Measurements from ENCODE around the gene EHBP1L1. TPM values are rescaled to one million over a fixed set of nuclear protein-coding genes. Genes with fewer than 3 reads are reported as not detected.

Gene EHBP1L1
- 10 to 100 TPM in 2 of 3 donors, 1 to 10 TPM in 1; 9.4 to 12.3 (median 11.0) TPM for polyA plus RNA-seq (ENCODE audit: insufficient read length in 3 of 3)

DNA sequence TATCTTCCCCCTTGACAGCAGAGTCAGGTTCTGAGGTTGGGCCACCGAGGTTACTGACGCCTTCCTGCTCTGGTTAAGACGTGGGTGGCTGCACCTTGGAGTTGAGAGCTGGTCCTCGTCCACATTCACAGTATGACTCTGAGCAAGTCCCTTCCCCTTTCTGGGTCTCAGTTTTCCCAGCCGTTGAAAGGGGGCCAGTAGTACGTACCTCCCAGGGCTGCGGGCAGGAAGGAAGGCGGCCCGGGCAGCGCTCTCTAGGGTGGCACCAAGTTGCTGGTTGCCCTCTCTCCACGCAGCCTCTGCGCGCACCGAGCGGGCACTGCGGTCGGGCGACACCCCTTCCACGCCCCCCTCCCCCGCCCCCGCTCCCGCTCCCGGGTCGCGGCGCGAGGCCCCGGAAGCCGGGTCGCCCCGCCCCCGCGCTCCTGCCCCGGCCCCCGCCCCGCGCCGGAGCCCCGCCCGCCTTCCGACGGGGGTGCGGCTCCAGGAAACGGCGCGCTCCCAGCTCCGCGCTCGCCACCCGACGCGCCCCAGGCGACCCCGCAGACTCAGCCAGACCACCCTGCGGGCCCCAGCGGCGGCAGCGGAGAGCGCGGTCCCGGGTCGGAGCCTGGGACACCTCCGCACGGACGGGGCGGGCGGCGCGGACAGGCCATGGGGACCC, at the start of gene EHBP1L1:
TSS of gene EHBP1L1 (plus strand) at position 486 of the 664 bp plus-strand sequence. CDS start 250 bp downstream, outside the sequence.
- no peak for DNase-seq (ENCODE audit: low read depth in 3 of 3, low spot score in 2 of 3)

DNA sequence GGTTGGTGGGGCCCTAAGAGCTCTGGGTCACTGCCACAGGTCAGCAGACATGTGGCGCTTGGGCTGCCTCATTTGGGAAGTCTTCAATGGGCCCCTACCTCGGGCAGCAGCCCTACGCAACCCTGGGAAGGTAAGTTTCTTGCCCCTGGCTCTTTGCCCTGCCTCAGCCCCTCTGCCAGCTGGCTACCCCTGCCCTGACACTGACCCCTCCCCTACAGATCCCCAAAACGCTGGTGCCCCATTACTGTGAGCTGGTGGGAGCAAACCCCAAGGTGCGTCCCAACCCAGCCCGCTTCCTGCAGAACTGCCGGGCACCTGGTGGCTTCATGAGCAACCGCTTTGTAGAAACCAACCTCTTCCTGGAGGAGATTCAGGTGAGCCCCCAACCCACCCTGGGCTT, 49.1 kb upstream of the EHBP1L1 start:
- DNase-seq (ENCODE audit: low read depth in 3 of 3, low spot score in 2 of 3), result no peak

DNA sequence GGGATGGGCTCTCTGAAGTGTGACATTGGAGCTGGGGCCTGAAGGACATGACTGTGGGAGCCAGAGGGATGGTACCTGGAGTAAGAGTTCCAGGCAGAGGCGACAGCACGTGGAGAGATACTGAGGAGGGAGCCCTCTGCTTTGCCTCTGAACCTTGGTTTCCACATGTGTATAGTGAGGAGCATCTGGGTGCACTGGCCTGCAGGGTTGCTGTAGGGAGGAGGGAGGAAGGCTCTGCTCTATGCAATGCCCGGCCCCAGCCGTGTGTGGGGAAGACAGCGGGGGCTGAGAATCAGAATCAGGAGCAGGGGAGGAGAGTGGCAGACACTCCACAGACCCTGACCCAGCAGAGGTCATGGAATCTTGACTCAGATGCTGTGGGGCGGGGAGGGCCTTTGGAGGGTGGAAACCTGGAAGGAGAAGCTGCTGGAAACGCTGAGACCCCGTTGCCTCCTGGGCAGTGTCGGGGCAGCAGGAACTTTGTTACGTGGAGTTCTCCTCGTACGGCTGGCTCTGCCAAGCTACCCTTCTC, 47.0 kb upstream of the EHBP1L1 start:
- DNase-seq (ENCODE audit: low read depth in 3 of 3, low spot score in 2 of 3), result no peak

DNA sequence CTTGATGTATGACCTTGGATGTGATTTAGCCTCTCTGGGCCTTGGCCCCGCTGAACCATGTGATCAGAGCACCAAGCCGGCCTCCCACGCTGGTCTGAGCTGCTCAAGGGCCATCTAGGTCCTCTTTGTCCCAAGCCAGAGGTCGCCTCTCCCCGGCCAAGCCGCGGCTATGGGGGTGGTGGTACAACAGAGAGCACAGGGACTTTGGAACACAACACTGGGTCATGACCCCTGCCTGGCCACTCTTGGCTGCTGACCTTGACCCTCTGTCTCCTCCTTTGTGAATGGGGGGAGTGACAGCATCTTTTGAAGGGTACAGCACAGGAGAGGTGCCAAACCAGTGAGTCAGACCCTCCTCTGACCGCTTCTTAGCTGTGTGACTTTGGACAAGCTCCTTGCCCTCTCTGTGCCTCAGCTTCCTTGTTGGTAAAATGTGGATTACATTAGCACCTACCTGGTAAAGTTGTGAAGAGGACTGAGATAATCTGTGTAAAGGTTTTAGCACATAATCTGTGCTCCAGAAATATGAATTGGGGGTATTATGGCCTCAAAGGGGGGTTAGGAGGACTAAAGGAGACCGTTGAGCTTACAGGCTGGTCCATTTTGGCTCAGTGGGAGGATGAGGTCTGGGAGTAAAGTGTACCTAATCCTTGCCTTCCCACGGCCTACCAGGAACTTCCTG, 46.2 kb upstream of the EHBP1L1 start:
- no peak for DNase-seq (ENCODE audit: low read depth in 3 of 3, low spot score in 2 of 3)

GRCh38 chr11:65530157-65530496, 45.7 kb upstream of the EHBP1L1 start:
- no peak for DNase-seq (ENCODE audit: low read depth in 3 of 3, low spot score in 2 of 3)

DNA sequence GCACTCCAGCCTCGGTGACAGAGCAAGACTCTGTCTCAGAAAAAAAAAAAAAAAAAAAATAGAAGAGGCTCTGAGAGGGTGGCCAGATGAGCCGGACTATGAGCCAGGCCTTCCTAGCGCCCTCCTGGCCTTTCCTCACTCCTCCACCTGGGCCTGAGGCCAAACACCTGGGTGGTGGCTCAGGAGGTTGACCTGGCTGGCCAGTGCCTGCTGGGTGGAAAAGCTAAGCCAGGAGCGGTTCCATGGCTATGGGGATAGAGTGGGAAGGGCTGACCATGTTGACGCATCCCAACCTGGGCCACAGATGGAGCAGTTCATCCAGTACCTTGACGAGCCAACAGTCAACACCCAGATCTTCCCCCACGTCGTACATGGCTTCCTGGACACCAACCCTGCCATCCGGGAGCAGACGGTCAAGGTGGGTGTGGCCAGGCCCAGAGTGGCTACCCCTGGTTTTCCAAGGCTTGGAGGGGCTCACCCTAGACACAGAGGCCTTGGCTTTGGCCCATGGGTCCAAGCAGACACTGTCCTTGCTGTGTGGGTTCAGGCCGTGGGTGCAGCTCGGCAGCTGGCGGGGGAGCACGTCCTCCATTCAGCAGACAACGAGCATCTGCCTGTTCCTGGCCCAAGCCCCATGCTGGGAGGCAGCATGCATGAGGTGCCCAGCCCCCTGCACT, 43.3 kb upstream of the EHBP1L1 start:
- no peak for DNase-seq (ENCODE audit: low read depth in 3 of 3, low spot score in 2 of 3)

GRCh38 chr11:65535102-65535501, 40.8 kb upstream of the EHBP1L1 start:
- DNase-seq (ENCODE audit: low read depth in 3 of 3, low spot score in 2 of 3), result no peak

- no peak for DNase-seq (ENCODE audit: low read depth in 3 of 3, low spot score in 2 of 3)
Observed at GRCh38 chr11:65536412-65537295, 39.2 kb upstream of the EHBP1L1 start.

DNA sequence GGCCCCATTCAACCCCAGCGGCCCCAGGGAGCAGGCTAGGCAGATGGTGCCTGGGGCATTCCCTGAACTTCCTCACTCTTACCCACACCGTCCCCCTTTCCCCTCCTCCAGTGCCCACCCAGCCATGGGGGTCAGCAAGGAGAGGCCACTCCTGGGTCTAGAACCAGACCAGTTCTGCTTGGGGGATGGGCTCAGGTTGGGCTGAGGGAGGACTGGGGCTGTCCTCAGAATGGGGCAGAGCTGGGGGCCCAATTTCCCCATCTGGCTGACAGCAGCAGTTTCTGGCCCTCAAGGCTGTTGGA, 38.6 kb upstream of the EHBP1L1 start:
- DNase-seq (ENCODE audit: low read depth in 3 of 3, low spot score in 2 of 3), result no peak

- DNase-seq (ENCODE audit: low read depth in 3 of 3, low spot score in 2 of 3), result no peak
Observed at GRCh38 chr11:65537620-65538231, 38.1 kb upstream of the EHBP1L1 start.

DNA sequence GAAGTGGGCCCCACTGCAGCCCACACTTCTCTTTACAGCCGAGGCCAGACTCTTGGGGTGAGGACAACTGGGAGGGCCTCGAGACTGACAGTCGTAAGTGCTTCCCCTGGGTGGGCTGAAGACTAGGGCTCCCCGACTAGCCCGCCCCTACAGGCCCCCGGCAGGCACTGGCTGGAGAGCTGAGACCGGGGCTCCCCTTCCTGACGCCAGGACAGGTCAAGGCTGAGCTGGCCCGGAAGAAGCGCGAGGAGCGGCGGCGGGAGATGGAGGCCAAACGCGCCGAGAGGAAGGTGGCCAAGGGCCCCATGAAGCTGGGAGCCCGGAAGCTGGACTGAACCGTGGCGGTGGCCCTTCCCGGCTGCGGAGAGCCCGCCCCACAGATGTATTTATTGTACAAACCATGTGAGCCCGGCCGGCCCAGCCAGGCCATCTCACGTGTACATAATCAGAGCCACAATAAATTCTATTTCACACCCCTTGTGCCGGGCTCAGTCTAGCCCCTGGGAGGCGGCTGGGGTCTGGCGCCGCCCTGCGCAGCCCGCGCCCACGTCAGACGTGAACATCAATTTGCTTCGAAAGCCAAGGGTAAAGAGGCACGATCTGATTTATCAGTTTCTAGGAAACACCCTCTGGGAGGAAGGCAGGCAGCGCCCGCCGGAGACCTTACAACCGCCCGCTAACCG, 37.5 kb upstream of the EHBP1L1 start:
- no peak for DNase-seq (ENCODE audit: low read depth in 3 of 3, low spot score in 2 of 3)

DNA sequence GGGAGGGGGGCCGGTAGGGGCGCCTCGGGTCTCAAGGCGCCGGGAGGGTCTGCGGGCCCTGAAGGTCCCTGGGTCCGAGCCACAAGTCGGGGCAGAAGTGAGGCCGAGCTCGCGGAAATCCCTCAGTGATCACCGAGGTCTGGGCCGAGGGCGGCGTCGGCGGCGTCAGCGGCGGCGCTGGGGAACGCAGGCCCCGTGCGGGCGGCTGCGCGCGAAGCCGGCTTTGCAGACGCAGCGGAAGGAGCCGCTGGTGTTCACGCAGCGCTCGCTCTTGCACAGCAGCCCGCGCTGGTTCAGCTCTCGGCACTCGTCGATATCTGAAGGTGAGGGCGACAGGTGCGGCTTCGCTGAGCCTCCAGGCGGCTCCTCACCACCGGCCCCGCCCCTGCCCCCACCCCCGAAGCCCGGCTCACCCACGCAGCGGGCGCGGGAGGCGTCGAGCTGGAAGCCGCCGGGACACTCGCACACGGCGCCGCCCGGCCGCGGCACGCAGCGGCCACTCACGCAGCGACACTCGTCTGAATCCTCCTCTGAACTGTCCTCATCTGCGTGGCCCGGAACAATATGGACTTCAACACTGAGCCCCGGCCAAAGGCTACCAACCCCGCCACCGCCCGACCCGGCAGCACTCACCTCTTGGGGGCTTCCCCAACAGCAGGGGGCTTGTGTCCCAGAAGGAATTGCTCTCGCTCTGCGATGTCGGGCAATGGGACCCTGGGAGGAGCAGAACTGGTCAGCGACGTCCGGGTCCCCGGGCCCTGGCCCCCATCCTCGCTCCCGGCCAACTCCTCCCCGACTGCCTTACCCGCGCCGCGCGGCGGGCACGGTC, 36.7 kb upstream of the EHBP1L1 start:
- DNase-seq (ENCODE audit: low read depth in 3 of 3, low spot score in 2 of 3), result no peak

- DNase-seq (ENCODE audit: low read depth in 3 of 3, low spot score in 2 of 3), result no peak
Observed at GRCh38 chr11:65539744-65540289, 36.0 kb upstream of the EHBP1L1 start.

GRCh38 chr11:65540290-65541092, 35.4 kb upstream of the EHBP1L1 start:
- DNase-seq (ENCODE audit: low read depth in 3 of 3, low spot score in 2 of 3), result no peak

- DNase-seq (ENCODE audit: low read depth in 3 of 3, low spot score in 2 of 3), result no peak
Observed at GRCh38 chr11:65541093-65541982, 34.5 kb upstream of the EHBP1L1 start.

DNA sequence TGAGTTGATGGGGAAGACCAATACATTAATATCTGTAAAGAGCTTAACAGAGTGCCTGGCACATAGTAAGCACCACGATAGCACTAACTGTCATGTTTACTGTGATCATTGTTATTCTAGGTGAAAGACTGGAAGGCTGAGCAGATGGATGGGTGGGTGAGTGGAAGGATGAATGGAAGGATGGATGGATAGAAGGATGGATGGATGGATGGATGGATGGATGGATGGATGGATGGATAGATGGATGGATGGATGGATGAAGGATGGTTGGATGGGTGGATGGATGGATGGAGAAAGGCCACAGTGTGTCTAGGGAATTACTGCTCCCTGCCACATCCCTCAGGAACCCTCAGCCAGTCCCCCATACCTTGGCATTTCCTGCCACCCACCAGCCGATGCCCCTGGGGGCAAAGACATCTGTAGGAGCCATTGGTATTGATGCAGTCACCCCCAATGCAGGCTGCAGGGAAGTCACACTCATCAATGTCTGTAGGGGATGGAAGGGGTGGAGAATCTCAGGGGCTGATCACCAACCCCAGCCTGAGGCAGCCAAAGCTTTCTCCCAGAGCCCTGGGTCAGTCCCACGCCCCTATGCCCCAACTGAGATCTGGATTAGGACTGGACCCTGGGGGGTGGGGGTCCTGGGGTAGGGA, 33.0 kb upstream of the EHBP1L1 start:
- no peak for DNase-seq (ENCODE audit: low read depth in 3 of 3, low spot score in 2 of 3)
